Cerebellar cortex (tissue), 1 donor: ENCODE data around the gene SPDYE6.
"Not testable (repeated sequence)": the region's sequence is repeated elsewhere in the genome, so short reads cannot be mapped to it uniquely, and the experiment has no call there.

ENCODE experiments used
- DNase-seq: peaks from one replicate; pipeline ENCODE4 v3.0.0-alpha.2; 2015; ENCODE audit warnings: low spot score

Gene SPDYE6

GRCh38 chr7:102317231-102318059 lies 38.8 kb downstream of the SPDYE6 start:
- no peak for DNase-seq

GRCh38 chr7:102313997-102314780 lies 42.1 kb downstream of the SPDYE6 start:
- DNase-seq, result no peak

- no peak for DNase-seq
Observed at GRCh38 chr7:102312317-102312716, 43.9 kb downstream of the SPDYE6 start.

GRCh38 chr7:102310414-102310815 lies 45.8 kb downstream of the SPDYE6 start:
- DNase-seq, result peak; percentile 44

GRCh38 chr7:102306916-102307677 lies 49.1 kb downstream of the SPDYE6 start:
- DNase-seq, result no peak

- no peak for DNase-seq
Observed at GRCh38 chr7:102305414-102306268, 50.6 kb downstream of the SPDYE6 start.

- peak; percentile 51 for DNase-seq
Observed at GRCh38 chr7:102304668-102305067, 51.6 kb downstream of the SPDYE6 start.

- no peak for DNase-seq
Observed at GRCh38 chr7:102303669-102304422, 52.4 kb downstream of the SPDYE6 start.

GRCh38 chr7:102302025-102302424 lies 54.2 kb downstream of the SPDYE6 start:
- no peak for DNase-seq

GRCh38 chr7:102301367-102301766 lies 54.9 kb downstream of the SPDYE6 start:
- not testable (repeated sequence) for DNase-seq

GRCh38 chr7:102300643-102301221 lies 55.5 kb downstream of the SPDYE6 start:
- no peak for DNase-seq

GRCh38 chr7:102297487-102298218 lies 58.6 kb downstream of the SPDYE6 start:
- no peak for DNase-seq

- DNase-seq, result no peak
Observed at GRCh38 chr7:102296514-102296913, 59.7 kb downstream of the SPDYE6 start.

GRCh38 chr7:102296179-102296438 lies 60.1 kb downstream of the SPDYE6 start:
- DNase-seq, result no peak
